Type B pancreatic cell (in vitro differentiated cells): ENCODE measurements around the gene ADCY7. TPM values are rescaled to one million over a fixed set of nuclear protein-coding genes. Genes with fewer than 3 reads are reported as not detected.
A peak's percentile ranks its signal among the peaks of the same experiment; 100 is the strongest.

Source experiments
- DNase-seq: peaks from one replicate; pipeline ENCODE4 v3.0.0; 2021; ENCODE audit warnings: mixed read lengths; ENCODE audit not compliant: unreplicated experiment; ENCODE audit errors: extremely low spot score
- H3K27ac Mint-ChIP-seq: 2 replicates; pipeline ENCODE4 v1.8.0; 2021; ENCODE audit warnings: mild to moderate bottlenecking, mixed read lengths
- H3K27me3 Mint-ChIP-seq: 2 replicates; pipeline ENCODE4 v1.8.0; 2021; ENCODE audit warnings: mixed read lengths
- H3K36me3 Mint-ChIP-seq: 2 replicates; pipeline ENCODE4 v1.8.0; 2021; ENCODE audit warnings: mixed read lengths
- H3K4me1 Mint-ChIP-seq: one replicate; pipeline ENCODE4 v1.8.0; 2021; ENCODE audit warnings: mixed read lengths; ENCODE audit not compliant: unreplicated experiment
- H3K4me3 Mint-ChIP-seq: 2 replicates; pipeline ENCODE4 v1.8.0; 2021; ENCODE audit warnings: mild to moderate bottlenecking, mixed read lengths
- H3K9me3 Mint-ChIP-seq: 2 replicates; pipeline ENCODE4 v1.8.0; 2021; ENCODE audit warnings: mixed read lengths
- CTCF ChIP-seq: fragments of 200-600 bp; sonication (generic); conservative IDR thresholded peaks from 2 replicates; pipeline ENCODE4 v1.5.0; 2021; ENCODE audit warnings: antibody characterized with exemption, mild to moderate bottlenecking
- total RNA-seq: library from RNA; stranded (reverse); gene quantifications from 2 replicates; pipeline ENCODE4 v1.2.1, GENCODE V29; 2021; ENCODE audit warnings: low replicate concordance

Gene ADCY7
- total RNA-seq, 1 donor from 2014 or later = 16.8 TPM

GRCh38 chr16:50309527-50310307 is 43.4 kb downstream of the ADCY7 start:
- H3K27me3 Mint-ChIP-seq = no peaks in the 10 kb centered on the region
- peak; percentile 64 for DNase-seq
- no peak overlapping the region for H3K4me3 Mint-ChIP-seq
- peak overlapping the region; percentile 43 for H3K27ac Mint-ChIP-seq
- peaks cover 15% of the 10 kb centered on the region for H3K4me1 Mint-ChIP-seq
- TF ChIP-seq CTCF = no peak
- peaks cover 9% of the 10 kb centered on the region for H3K36me3 Mint-ChIP-seq
- no peaks in the 10 kb centered on the region for H3K9me3 Mint-ChIP-seq

- H3K27ac Mint-ChIP-seq = no peak overlapping the region
- H3K4me3 Mint-ChIP-seq = no peak overlapping the region
- no peaks in the 10 kb centered on the region for H3K27me3 Mint-ChIP-seq
- H3K4me1 Mint-ChIP-seq = peaks cover 18% of the 10 kb centered on the region
- no peaks in the 10 kb centered on the region for H3K9me3 Mint-ChIP-seq
- H3K36me3 Mint-ChIP-seq = peaks cover 12% of the 10 kb centered on the region
- TF ChIP-seq CTCF = no peak
- DNase-seq = peak; percentile 53
Observed at GRCh38 chr16:50310308-50311133, 44.2 kb downstream of the ADCY7 start.

- H3K4me1 Mint-ChIP-seq = peaks cover 20% of the 10 kb centered on the region
- H3K27me3 Mint-ChIP-seq = no peaks in the 10 kb centered on the region
- peaks cover 12% of the 10 kb centered on the region for H3K36me3 Mint-ChIP-seq
- H3K27ac Mint-ChIP-seq = no peak overlapping the region
- H3K4me3 Mint-ChIP-seq = no peak overlapping the region
- no peak for DNase-seq
- no peaks in the 10 kb centered on the region for H3K9me3 Mint-ChIP-seq
- no peak for TF ChIP-seq CTCF
Observed at GRCh38 chr16:50311134-50311528, 44.8 kb downstream of the ADCY7 start.

GRCh38 chr16:50311891-50312501 is 45.6 kb downstream of the ADCY7 start:
- no peaks in the 10 kb centered on the region for H3K9me3 Mint-ChIP-seq
- DNase-seq = no peak
- peaks cover 29% of the 10 kb centered on the region for H3K4me1 Mint-ChIP-seq
- no peak overlapping the region for H3K4me3 Mint-ChIP-seq
- H3K27ac Mint-ChIP-seq = no peak overlapping the region
- no peaks in the 10 kb centered on the region for H3K27me3 Mint-ChIP-seq
- peaks cover 12% of the 10 kb centered on the region for H3K36me3 Mint-ChIP-seq
- TF ChIP-seq CTCF = no peak

GRCh38 chr16:50313596-50314478 is 47.5 kb downstream of the ADCY7 start:
- H3K4me1 Mint-ChIP-seq = peaks cover 35% of the 10 kb centered on the region
- no peaks in the 10 kb centered on the region for H3K9me3 Mint-ChIP-seq
- H3K36me3 Mint-ChIP-seq = peaks cover 17% of the 10 kb centered on the region
- TF ChIP-seq CTCF = no peak
- DNase-seq = no peak
- H3K4me3 Mint-ChIP-seq = peak overlapping the region; percentile 20
- H3K27me3 Mint-ChIP-seq = no peaks in the 10 kb centered on the region
- peak overlapping the region; percentile 21 for H3K27ac Mint-ChIP-seq
